ENCODE measurements around the gene KCNT2.

The KCNT2 gene

DNA sequence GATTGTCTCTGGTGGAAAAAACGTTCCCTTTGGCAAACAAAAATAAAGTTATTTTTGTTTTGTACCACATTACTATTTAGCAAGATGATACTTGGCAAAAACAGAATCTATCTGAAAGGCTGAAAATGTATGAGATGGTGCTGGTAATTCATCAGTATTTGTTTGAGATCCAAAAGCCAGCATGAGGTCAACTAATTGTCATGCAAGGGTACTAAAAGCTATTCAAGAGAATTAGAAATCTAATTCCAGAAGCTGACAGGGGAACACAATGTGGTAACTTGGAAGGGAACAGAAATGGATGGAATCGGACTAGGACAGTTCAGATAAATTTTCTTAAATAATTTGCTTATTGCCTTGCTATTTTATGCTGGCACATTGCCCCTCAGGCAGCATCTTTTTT is 263.8 kb downstream of the KCNT2 start:
- TF ChIP-seq FOXM1 (IDR thresholded peaks at IDR 0.05; ENCODE audit: borderline replicate concordance, low read depth) = no peak

DNA sequence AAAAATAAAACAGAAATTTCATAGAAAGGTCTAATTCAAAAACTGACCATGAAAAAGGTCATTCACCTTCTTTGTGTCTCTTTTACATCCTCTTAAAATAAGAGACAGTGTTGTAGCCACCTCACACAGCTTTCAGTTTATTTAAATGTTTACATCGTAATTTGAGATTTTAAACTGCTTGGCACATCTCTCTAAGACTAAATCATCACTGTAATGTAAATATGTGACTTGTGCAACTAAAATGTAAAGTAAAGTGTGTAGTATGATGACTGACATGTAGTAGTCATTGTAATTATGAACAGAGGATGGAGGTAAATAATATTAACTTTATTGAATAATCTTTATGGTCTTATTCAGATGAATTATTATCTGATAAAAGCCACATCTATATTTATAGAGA is 283.9 kb downstream of the KCNT2 start:
- TF ChIP-seq CREB1 (IDR thresholded peaks at IDR 0.05; ENCODE audit: low read depth) (no peak), RAD21 (IDR thresholded peaks at IDR 0.05; ENCODE audit: low read depth) (no peak), CEBPB (IDR thresholded peaks at IDR 0.05) (no peak), ZBTB7A (IDR thresholded peaks at IDR 0.05; ENCODE audit: low read depth) (no peak), MAX (IDR thresholded peaks at IDR 0.05) (no peak), TCF12 (IDR thresholded peaks at IDR 0.05; ENCODE audit: low read depth) (no peak), TEAD4 (IDR thresholded peaks at IDR 0.05) (no peak), TAF1 (IDR thresholded peaks at IDR 0.05; ENCODE audit: low read depth) (no peak), EP300 (IDR thresholded peaks at IDR 0.05; ENCODE audit: borderline replicate concordance) (no peak)
- TF ChIP-seq, protein P1, sequence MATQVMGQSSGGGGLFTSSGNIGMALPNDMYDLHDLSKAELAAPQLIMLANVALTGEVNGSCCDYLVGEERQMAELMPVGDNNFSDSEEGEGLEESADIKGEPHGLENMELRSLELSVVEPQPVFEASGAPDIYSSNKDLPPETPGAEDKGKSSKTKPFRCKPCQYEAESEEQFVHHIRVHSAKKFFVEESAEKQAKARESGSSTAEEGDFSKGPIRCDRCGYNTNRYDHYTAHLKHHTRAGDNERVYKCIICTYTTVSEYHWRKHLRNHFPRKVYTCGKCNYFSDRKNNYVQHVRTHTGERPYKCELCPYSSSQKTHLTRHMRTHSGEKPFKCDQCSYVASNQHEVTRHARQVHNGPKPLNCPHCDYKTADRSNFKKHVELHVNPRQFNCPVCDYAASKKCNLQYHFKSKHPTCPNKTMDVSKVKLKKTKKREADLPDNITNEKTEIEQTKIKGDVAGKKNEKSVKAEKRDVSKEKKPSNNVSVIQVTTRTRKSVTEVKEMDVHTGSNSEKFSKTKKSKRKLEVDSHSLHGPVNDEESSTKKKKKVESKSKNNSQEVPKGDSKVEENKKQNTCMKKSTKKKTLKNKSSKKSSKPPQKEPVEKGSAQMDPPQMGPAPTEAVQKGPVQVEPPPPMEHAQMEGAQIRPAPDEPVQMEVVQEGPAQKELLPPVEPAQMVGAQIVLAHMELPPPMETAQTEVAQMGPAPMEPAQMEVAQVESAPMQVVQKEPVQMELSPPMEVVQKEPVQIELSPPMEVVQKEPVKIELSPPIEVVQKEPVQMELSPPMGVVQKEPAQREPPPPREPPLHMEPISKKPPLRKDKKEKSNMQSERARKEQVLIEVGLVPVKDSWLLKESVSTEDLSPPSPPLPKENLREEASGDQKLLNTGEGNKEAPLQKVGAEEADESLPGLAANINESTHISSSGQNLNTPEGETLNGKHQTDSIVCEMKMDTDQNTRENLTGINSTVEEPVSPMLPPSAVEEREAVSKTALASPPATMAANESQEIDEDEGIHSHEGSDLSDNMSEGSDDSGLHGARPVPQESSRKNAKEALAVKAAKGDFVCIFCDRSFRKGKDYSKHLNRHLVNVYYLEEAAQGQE (IDR thresholded peaks at IDR 0.05; ENCODE audit: low read depth) = no peak

GRCh38 chr1:196323869-196324268 is 284.4 kb downstream of the KCNT2 start:
- TF ChIP-seq RAD21 (IDR thresholded peaks at IDR 0.05; ENCODE audit: low read depth) = no peak
- TF ChIP-seq MAX (IDR thresholded peaks at IDR 0.05) = no peak
- no peak for TF ChIP-seq TEAD4 (IDR thresholded peaks at IDR 0.05)
- no peak for TF ChIP-seq CEBPB (IDR thresholded peaks at IDR 0.05)

GRCh38 chr1:196319301-196319700 is 288.9 kb downstream of the KCNT2 start:
- TF ChIP-seq, protein P1 (IDR thresholded peaks at IDR 0.05; ENCODE audit: low read depth) = no peak
- TF ChIP-seq CREB1 (IDR thresholded peaks at IDR 0.05; ENCODE audit: low read depth) (no peak), YY1 (IDR thresholded peaks at IDR 0.05; ENCODE audit: low read depth) (no peak), ZBTB7A (IDR thresholded peaks at IDR 0.05; ENCODE audit: low read depth) (no peak), USF1 (IDR thresholded peaks at IDR 0.05) (no peak)

DNA sequence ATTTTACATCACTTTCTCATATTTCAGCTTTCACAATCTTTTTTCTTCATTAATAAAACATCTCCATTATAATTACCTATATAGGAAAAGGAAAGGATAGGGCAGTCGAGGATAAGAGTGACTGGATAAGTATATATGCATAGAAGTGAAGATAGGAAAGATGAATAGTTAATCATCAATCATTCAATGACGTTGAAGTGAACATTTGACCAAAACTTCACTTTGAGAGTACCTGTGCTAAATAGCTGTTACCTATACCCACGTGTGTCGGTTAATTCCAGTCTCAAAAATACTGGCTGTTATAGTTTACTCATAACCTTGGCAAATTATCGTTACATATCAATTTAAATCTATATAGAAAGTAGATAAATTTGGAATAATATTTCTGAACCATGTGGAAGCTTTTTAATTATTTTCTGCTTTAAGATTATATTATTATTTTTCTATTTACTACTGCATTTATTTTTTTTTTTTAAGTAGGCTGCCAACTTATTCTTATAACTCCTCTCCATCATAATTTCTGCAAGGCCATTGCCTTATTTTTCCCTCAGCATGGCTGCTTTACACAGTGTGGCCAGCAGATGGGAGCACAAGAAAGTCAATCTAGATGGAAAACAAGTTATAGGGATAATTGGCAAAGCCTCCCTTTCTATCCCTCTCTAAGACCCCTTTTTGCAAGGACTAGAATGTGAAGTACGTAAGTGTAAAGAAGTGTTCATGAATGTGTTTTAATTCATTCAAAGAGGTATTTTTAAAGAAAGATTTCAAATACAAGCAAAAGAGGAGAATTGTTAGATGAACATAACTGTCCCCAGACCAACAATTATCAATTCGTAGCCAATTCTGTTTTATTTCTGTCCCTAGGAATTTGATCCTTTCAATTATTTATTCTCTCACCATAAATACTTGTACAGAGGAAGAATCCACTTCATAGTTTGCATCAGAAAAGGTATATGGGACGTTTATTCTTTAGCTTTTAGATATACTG is 290.4 kb downstream of the KCNT2 start:
- TF ChIP-seq RAD21 (IDR thresholded peaks at IDR 0.05; ENCODE audit: low read depth) (peak; percentile 67), CEBPB (IDR thresholded peaks at IDR 0.05) (no peak)

DNA sequence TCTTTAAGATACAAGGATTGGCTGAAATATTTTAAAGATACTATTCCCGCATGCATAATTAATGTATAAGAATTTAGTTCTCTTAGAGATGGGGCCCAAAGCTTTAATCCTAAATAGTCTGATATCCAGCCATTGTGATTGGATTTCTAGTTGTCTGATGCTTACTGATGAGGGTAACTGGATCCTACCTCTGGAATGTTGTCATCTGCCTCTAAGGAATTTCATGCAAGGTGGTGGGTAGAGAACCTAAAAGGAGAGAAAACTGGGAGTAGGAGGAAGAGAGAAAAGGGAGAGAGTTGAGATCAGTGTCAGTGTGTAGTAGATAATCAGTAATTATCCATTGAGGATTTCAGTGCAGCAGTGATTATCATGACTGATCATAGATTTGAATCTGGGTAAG is 295.5 kb downstream of the KCNT2 start:
- TF ChIP-seq ZBTB7A (IDR thresholded peaks at IDR 0.05; ENCODE audit: low read depth) (no peak), EP300 (IDR thresholded peaks at IDR 0.05; ENCODE audit: borderline replicate concordance) (no peak), RAD21 (IDR thresholded peaks at IDR 0.05; ENCODE audit: low read depth) (no peak), CEBPB (IDR thresholded peaks at IDR 0.05) (no peak)

GRCh38 chr1:196309386-196309785 is 298.9 kb downstream of the KCNT2 start:
- TF ChIP-seq RAD21 (IDR thresholded peaks at IDR 0.05; ENCODE audit: low read depth) (peak; percentile 62), EP300 (IDR thresholded peaks at IDR 0.05; ENCODE audit: borderline replicate concordance) (no peak), CEBPB (IDR thresholded peaks at IDR 0.05) (no peak)

DNA sequence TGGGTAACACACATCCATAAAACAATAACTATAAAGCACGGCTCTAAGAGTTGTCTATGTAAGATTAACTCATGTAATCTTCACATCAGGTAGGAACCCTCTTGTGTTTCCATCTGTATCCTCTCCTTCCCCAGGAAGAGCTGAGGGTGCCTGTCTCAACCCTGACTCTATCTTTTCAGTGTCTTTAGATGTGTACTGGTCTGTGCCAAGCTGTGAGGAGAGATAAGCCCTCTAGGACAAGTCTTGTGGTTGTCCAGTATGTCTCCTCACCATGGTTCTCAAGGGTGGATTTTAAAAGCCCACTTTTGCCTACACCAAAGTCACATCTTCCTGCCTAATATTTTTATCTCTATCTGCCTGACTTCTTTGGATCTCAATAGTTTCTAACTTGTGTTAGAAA is 300.1 kb downstream of the KCNT2 start:
- TF ChIP-seq TAF1 (IDR thresholded peaks at IDR 0.05; ENCODE audit: low read depth) = no peak
- TF ChIP-seq TCF12 (IDR thresholded peaks at IDR 0.05; ENCODE audit: low read depth) = no peak
- no peak for TF ChIP-seq YY1 (IDR thresholded peaks at IDR 0.05; ENCODE audit: low read depth)
- TF ChIP-seq EGR1 (IDR thresholded peaks at IDR 0.05) = no peak
- no peak for TF ChIP-seq TEAD4 (IDR thresholded peaks at IDR 0.05)
- no peak for TF ChIP-seq CREB1 (IDR thresholded peaks at IDR 0.05; ENCODE audit: low read depth)
